Effector memory CD4-positive, alpha-beta T cell (primary cell): ENCODE measurements around the gene TMEM205.

Experiments used
- DNase-seq, 3 donors: peaks; one replicate each; pipeline ENCODE4 v3.0.0-alpha.2; 2020
- H3K27ac ChIP-seq: 2 replicates; pipeline ENCODE4 v1.7.0; 2013; ENCODE audit warnings: mild to moderate bottlenecking, low read length, moderate library complexity; ENCODE audit not compliant: insufficient read depth, poor library complexity, severe bottlenecking
- H3K27me3 ChIP-seq: replicated peaks from 2 replicates; pipeline ENCODE4 v1.7.0; 2013; ENCODE audit warnings: mild to moderate bottlenecking, low read length; ENCODE audit not compliant: insufficient read depth, control insufficient read depth, poor library complexity, severe bottlenecking
- H3K36me3 ChIP-seq: 2 replicates; pipeline ENCODE4 v1.7.0; 2013; ENCODE audit warnings: mild to moderate bottlenecking, low read length, moderate library complexity; ENCODE audit not compliant: control insufficient read depth, insufficient read depth
- H3K4me1 ChIP-seq: 2 replicates; pipeline ENCODE4 v1.7.0; 2013; ENCODE audit warnings: low read length, mild to moderate bottlenecking; ENCODE audit not compliant: control insufficient read depth, insufficient read depth, poor library complexity, severe bottlenecking
- H3K4me3 ChIP-seq: 2 replicates; pipeline ENCODE4 v1.7.0; 2013; ENCODE audit warnings: low read length, low read depth, mild to moderate bottlenecking; ENCODE audit not compliant: insufficient read depth, poor library complexity, severe bottlenecking
- H3K9me3 ChIP-seq: 2 replicates; pipeline ENCODE4 v1.7.0; 2013; ENCODE audit warnings: mild to moderate bottlenecking, low read length, moderate library complexity; ENCODE audit not compliant: control insufficient read depth

Gene TMEM205

GRCh38 chr19:11373166-11373884 is 27.3 kb upstream of the TMEM205 start:
- no peaks in the 10 kb centered on the region for H3K9me3 ChIP-seq
- no peak overlapping the region for H3K4me3 ChIP-seq
- no peak for DNase-seq
- peaks cover 20% of the 10 kb centered on the region for H3K4me1 ChIP-seq
- H3K36me3 ChIP-seq: peaks cover 6% of the 10 kb centered on the region
- no peak overlapping the region for H3K27ac ChIP-seq
- no peaks in the 10 kb centered on the region for H3K27me3 ChIP-seq

GRCh38 chr19:11370744-11371143 is 24.7 kb upstream of the TMEM205 start:
- DNase-seq: no peak
- Histone ChIP-seq H3K27me3 (no peaks in the 10 kb centered on the region), H3K36me3 (peaks cover 7% of the 10 kb centered on the region), H3K4me3 (no peak overlapping the region), H3K27ac (no peak overlapping the region), H3K4me1 (peaks cover 11% of the 10 kb centered on the region), H3K9me3 (no peaks in the 10 kb centered on the region)

- Histone ChIP-seq H3K36me3 (peaks cover 7% of the 10 kb centered on the region), H3K27ac (no peak overlapping the region), H3K4me1 (no peaks in the 10 kb centered on the region), H3K27me3 (no peaks in the 10 kb centered on the region), H3K9me3 (no peaks in the 10 kb centered on the region), H3K4me3 (no peak overlapping the region)
- no peak for DNase-seq
Measured at GRCh38 chr19:11367528-11367927, 21.5 kb upstream of the TMEM205 start.

GRCh38 chr19:11365557-11366117 is 19.6 kb upstream of the TMEM205 start:
- Histone ChIP-seq H3K27me3 (no peaks in the 10 kb centered on the region), H3K36me3 (peaks cover 7% of the 10 kb centered on the region), H3K9me3 (no peaks in the 10 kb centered on the region), H3K4me1 (no peaks in the 10 kb centered on the region), H3K27ac (no peak overlapping the region), H3K4me3 (no peak overlapping the region)
- no peak for DNase-seq

GRCh38 chr19:11364935-11365334 is 18.9 kb upstream of the TMEM205 start:
- H3K27ac ChIP-seq: no peak overlapping the region
- H3K27me3 ChIP-seq: no peaks in the 10 kb centered on the region
- H3K4me1 ChIP-seq: no peaks in the 10 kb centered on the region
- no peaks in the 10 kb centered on the region for H3K9me3 ChIP-seq
- peaks cover 7% of the 10 kb centered on the region for H3K36me3 ChIP-seq
- no peak for DNase-seq
- H3K4me3 ChIP-seq: no peak overlapping the region

- Histone ChIP-seq H3K27ac (no peak overlapping the region), H3K27me3 (no peaks in the 10 kb centered on the region), H3K9me3 (no peaks in the 10 kb centered on the region), H3K4me1 (no peaks in the 10 kb centered on the region), H3K4me3 (no peak overlapping the region), H3K36me3 (peaks cover 7% of the 10 kb centered on the region)
- no peak for DNase-seq
Measured at GRCh38 chr19:11364296-11364904, 18.3 kb upstream of the TMEM205 start.

GRCh38 chr19:11363881-11364280 is 17.8 kb upstream of the TMEM205 start:
- no peaks in the 10 kb centered on the region for H3K27me3 ChIP-seq
- H3K36me3 ChIP-seq: peaks cover 7% of the 10 kb centered on the region
- no peaks in the 10 kb centered on the region for H3K4me1 ChIP-seq

GRCh38 chr19:11361771-11362731 is 16.0 kb upstream of the TMEM205 start:
- no peaks in the 10 kb centered on the region for H3K4me1 ChIP-seq
- no peak for DNase-seq
- no peaks in the 10 kb centered on the region for H3K27me3 ChIP-seq
- peaks cover 2% of the 10 kb centered on the region for H3K36me3 ChIP-seq
- no peak overlapping the region for H3K4me3 ChIP-seq
- no peak overlapping the region for H3K27ac ChIP-seq
- H3K9me3 ChIP-seq: no peaks in the 10 kb centered on the region

More at GRCh38 chr19:11363881-11364280, 17.8 kb upstream of the TMEM205 start:
- Histone ChIP-seq H3K9me3 (no peaks in the 10 kb centered on the region), H3K4me3 (no peak overlapping the region), H3K27ac (no peak overlapping the region)
- DNase-seq: no peak

- H3K36me3 ChIP-seq: peaks cover 2% of the 10 kb centered on the region
- H3K27me3 ChIP-seq: no peaks in the 10 kb centered on the region
- no peaks in the 10 kb centered on the region for H3K4me1 ChIP-seq
- DNase-seq: no peak
- no peak overlapping the region for H3K27ac ChIP-seq
- no peaks in the 10 kb centered on the region for H3K9me3 ChIP-seq
- H3K4me3 ChIP-seq: no peak overlapping the region
Measured at GRCh38 chr19:11361037-11361770, 15.1 kb upstream of the TMEM205 start.
